ENCODE results near the gene DNAL4. TPM values are rescaled to one million over a fixed set of nuclear protein-coding genes. Genes with fewer than 3 reads are reported as not detected.

DNAL4 gene, protein sequence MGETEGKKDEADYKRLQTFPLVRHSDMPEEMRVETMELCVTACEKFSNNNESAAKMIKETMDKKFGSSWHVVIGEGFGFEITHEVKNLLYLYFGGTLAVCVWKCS
- total RNA-seq = 13.1 and 19.4 TPM in 2 replicates

DNA sequence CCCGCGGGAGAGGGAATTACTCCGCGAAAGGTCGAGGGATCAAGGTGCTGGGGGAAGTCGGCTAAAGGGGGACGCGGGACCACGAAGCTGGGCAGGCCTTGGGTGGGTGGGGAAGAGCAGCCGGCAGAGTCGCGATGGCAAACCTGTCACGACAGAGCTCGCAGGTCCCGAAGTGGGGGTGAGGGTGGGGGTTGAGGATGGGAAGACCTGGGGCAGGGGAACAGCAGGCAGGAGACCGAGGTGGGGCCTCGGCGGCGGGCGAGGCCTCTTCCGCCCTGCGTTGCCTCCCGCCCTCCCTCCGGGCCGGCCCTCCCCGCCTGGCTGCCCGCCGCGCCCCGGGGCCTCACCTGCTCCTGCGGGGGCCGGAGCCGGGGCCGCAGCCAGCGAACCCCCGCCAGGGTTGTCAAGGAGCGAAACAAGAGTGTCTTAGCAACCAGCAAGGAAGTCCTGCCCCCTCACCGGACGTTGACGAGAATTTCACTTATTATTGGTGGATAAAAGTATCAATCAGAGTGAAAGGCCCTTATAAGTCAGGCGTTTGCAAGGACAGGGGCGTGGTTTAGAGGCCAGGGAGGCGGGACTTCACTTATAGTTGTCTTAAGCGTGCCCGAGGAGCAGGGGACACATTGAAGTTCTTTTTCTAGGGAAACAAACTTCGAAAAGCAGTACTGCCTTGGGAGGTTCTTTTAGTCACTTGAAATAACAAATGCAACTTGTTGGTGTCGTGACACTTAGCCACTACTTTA, at the start of gene DNAL4:
TSS of gene DNAL4 (minus strand) at position 423 of the 746 bp plus-strand sequence. CDS start 11,412 bp downstream, outside the sequence.

DNA sequence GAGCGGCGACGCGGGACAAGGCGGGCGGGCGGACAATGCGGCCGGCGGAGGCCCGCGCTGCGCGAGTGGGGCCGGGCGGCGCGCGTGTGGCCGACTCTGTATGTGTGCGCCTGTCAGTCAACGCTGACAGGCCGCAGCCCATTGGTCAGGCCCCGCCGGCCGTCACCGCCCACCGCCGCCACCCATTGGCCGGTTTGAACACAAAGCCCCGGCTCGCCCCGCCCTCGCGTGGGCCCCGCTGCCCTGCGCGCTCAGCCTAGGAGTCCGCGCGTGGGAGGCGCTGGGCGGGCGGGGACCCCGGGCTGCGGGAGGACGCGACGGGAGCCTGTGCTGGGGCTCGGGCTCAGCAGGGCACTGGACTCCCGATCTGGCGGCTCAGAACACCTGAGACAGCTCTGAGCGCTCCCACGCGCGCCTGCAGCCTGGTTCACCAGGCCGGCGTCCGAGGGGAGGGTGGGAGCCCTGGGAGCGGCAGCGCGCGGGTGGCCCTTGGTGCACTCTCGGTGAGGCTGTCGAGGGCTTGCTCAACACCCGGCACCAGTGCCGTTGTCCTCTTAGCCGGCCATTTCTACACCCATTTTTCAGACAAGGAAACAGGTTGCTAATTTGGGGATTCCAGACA, 37.9 kb downstream of the DNAL4 start, which contains the start of gene SUN2:
TSS of gene SUN2 (minus strand) at position 88 of the 622 bp plus-strand sequence. CDS start 3,370 bp downstream, outside the sequence.

Other genes starting within 250 kb of the DNAL4 start
- 6.5 and 7.2 TPM in 2 replicates for gene DMC1, start 224.0 kb downstream of the DNAL4 start, total RNA-seq
- gene FAM227A, start 137.8 kb downstream of the DNAL4 start, total RNA-seq = 1.3 and 2.4 TPM in 2 replicates
- gene CBY1, start 137.5 kb downstream of the DNAL4 start, total RNA-seq = 17.5 and 21.0 TPM in 2 replicates
- 78.7 and 90.2 TPM in 2 replicates for gene TOMM22, start 112.2 kb downstream of the DNAL4 start, total RNA-seq
- 66.7 and 68.0 TPM in 2 replicates for gene JOSD1, start 93.2 kb downstream of the DNAL4 start, total RNA-seq
- gene GTPBP1, start 88.2 kb downstream of the DNAL4 start, total RNA-seq = 33.7 and 41.6 TPM in 2 replicates
- 93.1 and 145 TPM in 2 replicates for gene SUN2, start 38.1 kb downstream of the DNAL4 start, total RNA-seq
- gene NPTXR, start 49.9 kb upstream of the DNAL4 start, total RNA-seq = 2.0 and 4.6 TPM in 2 replicates
- 44.0 and 50.2 TPM in 2 replicates for gene CBX6, start 78.1 kb upstream of the DNAL4 start, total RNA-seq
- gene APOBEC3A, start 163.5 kb upstream of the DNAL4 start, total RNA-seq = not detected in 2 replicates
- gene APOBEC3B, start 188.2 kb upstream of the DNAL4 start, total RNA-seq = 2.4 and 7.5 TPM in 2 replicates
- gene APOBEC3C, start 220.1 kb upstream of the DNAL4 start, total RNA-seq = 8.2 and 8.5 TPM in 2 replicates
- 0.75 and 0.77 TPM in 2 replicates for gene APOBEC3D, start 227.0 kb upstream of the DNAL4 start, total RNA-seq
- 4.8 and 9.2 TPM in 2 replicates for gene APOBEC3F, start 246.7 kb upstream of the DNAL4 start, total RNA-seq

All from uterine smooth muscle cell (primary cell).